Measurements from ENCODE around the gene DDC.
"Not testable (repeated sequence)": the region's sequence is repeated elsewhere in the genome, so short reads cannot be mapped to it uniquely, and the experiment has no call there.

Gene DDC

DNA sequence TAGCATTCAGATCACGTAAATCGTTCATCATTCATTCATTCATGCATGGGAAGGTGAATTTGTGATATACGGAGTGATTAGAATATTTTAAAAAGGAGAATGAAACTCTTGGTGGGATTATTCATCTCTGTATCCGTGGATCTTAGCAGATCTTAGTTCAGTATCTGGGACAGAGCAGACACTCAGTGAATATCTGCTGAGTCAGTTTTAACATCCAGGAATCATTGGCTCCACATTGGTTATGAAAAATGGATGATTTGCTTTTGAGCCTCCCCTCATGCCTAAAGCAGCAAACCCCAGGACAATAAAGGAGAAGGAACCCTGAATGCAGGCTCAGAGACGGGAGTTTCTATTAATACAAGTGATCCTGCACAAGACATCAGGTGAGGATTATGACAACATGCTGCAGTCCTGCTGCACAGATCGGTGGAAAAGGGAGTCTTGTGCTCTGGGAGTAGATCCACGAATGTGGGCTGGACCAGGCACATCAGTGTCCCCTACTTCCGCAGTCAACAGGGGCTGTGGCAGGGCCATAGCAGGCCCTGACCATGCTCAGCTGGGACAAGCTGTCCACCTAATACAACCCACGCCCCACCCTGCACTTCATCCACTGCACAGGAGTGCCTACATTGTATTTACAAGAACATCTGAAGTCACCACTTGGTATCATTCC is 88.1 kb downstream of the DDC start:
- DNase-seq: no peak

DNA sequence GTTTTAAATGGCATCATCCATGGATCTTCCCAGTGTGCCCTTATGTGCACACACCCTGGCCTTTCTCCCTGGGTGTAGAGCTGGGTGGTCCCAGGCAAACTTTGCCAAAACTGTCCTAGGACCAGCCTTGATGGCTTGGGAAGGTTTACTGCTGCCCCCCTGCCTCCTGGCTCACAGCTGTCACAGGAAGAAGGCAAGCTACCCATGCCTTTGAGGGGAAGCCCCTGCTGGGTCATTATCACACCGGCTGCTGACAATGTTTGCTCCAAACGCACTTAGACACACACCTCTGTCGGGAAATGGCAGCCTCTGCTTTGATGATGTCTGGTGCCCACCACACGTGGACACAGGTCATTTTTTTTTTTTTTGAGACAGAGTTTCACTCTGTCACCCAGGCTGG is 89.9 kb downstream of the DDC start:
- DNase-seq: no peak

- DNase-seq: no peak
Observed at GRCh38 chr7:50474382-50475160, 90.6 kb downstream of the DDC start.

DNA sequence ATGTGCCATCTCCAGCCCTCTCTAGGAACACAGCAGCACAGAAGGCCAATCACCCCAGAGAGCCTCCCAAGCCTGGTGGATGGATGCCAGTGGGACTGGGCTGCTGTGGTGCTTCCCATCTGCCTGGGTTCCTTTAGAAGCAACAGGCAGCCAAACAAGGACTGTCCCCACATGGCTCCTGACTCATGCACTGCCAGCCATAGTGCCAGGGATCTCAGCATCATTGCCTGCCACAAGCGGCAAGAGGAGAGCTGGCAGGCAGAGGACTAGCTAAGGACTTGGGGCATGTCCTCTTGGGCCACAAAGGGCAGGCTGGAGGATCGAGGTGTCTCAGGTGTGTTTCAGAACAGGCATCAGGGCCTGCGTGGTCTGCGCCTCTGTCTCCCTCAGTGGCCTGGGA is 91.7 kb downstream of the DDC start:
- DNase-seq: no peak

DNA sequence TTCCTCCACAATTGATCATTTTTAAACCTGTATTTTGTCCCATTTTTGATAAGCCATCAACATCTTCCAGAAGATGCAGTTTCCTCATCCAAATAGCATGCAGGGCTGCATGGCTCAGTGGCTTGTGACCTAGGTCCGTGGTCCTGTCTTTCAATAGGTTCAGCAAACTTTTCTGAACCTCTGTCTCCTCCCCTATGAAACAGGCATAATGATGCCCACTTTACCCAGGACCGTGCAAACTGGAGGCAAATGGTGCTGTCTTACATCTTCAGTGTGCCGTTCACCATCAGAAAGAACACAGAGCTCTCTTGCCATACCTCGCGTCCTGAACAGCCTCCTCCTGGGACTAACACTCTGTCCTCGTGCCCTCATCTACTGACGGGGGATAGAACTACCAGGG is 92.8 kb downstream of the DDC start:
- DNase-seq: no peak

- DNase-seq: no peak
Observed at GRCh38 chr7:50471970-50472369, 93.2 kb downstream of the DDC start.

- no peak for DNase-seq
Observed at GRCh38 chr7:50470250-50471163, 94.7 kb downstream of the DDC start.

GRCh38 chr7:50469181-50469580 is 96.0 kb downstream of the DDC start:
- no peak for DNase-seq

GRCh38 chr7:50467817-50468610 is 97.2 kb downstream of the DDC start:
- DNase-seq: no peak

- no peak for DNase-seq
Observed at GRCh38 chr7:50466815-50467585, 98.2 kb downstream of the DDC start.

GRCh38 chr7:50463035-50463434 is 102.2 kb downstream of the DDC start:
- no peak for DNase-seq

DNA sequence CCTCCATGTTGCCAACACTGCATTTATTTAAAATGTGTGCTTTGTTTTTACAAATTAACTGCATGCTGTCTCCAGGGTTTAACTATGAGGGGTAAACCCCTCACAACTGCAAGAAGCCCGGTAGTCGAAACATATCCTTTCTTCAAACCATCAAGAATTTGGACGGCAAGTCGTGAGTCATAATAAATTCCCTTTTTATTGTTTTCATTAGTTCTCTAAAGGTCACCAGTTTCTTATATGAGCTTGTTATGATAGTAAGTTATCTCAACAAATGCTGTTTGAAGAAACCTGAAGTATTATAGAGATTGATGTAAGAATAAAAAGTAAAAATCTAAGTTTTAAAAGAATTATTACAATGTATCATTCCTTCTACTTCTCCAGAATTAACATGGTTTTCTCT is 102.8 kb downstream of the DDC start:
- no peak for DNase-seq

DNA sequence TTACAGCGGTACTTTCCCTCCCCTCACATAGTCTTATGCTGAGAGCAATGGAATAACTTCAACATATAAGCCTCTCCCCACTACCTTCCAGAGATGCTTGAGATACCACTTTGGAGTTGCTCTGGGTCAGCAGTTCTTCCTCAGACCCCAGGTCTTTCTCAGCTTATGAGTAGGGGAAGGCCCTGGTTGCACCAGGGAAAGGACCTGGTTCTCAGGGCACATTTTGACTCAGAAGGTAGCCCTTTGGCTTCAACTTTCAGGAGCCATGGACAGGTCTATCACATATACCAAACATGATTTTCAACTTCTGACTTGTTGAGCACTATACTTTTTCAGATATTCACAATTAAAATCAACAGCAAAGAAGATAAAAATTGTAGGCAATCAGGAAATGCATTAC is 103.5 kb downstream of the DDC start:
- no peak for DNase-seq

GRCh38 chr7:50459183-50459582 is 106.0 kb downstream of the DDC start:
- DNase-seq: not testable (repeated sequence)

- not testable (repeated sequence) for DNase-seq
Observed at GRCh38 chr7:50458651-50459050, 106.6 kb downstream of the DDC start.

DNA sequence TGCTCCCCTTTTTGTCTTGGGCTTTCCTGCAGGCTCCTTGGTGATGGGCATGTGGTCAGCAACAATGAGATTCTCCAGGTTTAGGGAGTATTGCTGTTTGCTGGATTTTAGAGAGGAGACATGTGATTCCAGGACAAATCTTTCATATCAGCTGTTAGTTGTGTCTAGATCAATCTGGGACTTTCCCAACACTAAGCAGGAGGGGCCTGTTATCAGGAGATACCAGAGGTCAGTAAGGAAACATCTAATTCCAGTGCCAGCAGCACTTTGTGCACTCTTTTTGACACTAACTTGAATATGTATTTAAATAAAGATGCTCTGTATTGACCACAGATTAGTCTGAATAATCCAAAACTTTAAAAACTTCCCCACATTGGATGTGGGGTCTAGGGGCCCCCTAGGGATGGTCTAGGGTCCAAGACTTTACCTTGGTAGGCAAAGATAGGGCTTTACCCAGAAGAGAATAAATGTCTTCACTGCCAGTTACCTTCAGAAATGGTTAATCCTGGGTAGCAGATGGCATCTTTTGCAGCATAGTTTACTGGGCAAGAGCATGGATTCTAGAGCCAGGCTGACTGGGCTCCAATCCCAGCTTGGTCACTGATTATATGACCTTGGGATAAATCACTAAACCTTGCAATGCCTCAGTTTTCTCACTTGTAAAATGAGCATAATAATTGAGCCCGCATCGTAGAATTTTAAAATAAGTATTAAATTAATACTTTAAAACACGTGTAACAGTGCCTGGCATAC is 108.7 kb downstream of the DDC start:
- no peak for DNase-seq

- no peak for DNase-seq
Observed at GRCh38 chr7:50455658-50456057, 109.5 kb downstream of the DDC start.

- DNase-seq: no peak
Observed at GRCh38 chr7:50454968-50455367, 110.2 kb downstream of the DDC start.

DNA sequence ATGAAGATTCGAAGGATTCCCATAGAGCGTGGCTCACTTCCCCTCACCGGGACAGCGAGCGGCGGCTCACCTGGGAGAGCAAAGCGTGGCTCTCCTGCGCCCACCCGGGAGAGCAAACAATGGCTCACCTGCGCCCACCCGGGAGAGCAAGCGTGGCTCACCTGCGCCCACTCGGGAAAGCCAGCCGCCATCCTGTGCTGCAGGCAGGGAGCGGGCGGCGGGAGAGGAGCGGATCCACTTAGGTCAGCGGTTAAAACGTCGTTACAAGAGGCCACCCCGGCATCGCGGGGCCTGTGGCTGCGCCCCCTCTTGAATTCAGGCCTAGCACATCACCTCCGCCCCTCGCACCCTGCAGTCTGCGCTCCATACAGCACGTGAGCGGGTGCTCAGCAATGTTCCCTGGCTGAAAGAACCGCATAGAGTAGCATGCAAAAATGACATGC is 114.6 kb downstream of the DDC start:
- no peak for DNase-seq

DNA sequence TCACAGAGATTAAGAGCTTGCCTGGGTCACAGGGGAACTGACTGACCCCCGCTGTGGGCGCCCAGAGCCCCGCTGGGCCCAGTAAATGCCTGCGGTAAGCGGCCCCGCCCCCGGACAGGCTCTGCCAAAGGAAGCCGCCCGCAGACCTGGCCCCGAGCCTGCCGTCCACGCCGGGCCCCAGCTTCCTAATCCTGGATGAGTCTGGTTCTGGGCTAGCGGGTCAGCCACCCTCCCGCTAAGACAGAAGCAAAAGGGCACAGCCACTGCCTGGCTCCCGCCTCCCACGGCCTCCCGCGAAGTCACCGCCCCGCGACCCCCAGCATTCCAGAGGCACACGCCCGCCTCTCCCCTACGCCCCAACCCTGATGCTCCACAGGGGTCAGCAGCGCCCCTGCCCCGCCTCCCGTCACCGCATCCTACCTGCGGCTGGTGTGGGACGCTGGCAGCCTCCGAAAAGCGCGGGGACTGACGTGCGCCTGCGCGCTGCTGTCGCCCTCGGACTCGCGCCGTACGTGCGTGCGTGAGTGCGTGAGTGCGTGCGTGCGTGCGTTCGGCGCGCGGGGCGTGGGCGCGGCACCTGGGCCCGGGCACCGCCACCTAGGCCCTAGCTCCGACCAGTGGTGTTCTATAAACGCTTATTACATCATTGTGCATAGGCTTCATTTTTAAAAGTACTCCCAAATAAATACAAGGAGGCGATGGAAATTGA is 115.2 kb downstream of the DDC start, which contains the start of gene FIGNL1:
Gene FIGNL1, minus strand, starts transcription at position 470 of the 709 bp plus-strand sequence. CDS start 3,063 bp downstream, outside the sequence.
- DNase-seq: peak; percentile 19

Data from NCI-H187 treated with DMSO at 0.1 percent for 48 hours (cell line).